HG03432 (cell line): ENCODE measurements around the gene ZNF678.
"Not testable (repeated sequence)": the region's sequence is repeated elsewhere in the genome, so short reads cannot be mapped to it uniquely, and the experiment has no call there.

Source experiments
- ATAC-seq: cut with Tn5 transposase; IDR thresholded peaks from one replicate; pipeline ENCODE4 v1.9.1; 2021; ENCODE audit warnings: mild to moderate bottlenecking, moderate library complexity; ENCODE audit not compliant: unreplicated experiment

ZNF678 gene

GRCh38 chr1:227549892-227550291 lies 13.5 kb upstream of the ZNF678 start:
- no peak for ATAC-seq

GRCh38 chr1:227551881-227552280 lies 11.5 kb upstream of the ZNF678 start:
- not testable (repeated sequence) for ATAC-seq

- ATAC-seq = no peak
Measured at GRCh38 chr1:227556288-227556687, 7.1 kb upstream of the ZNF678 start.

GRCh38 chr1:227557962-227558725 lies 5.2 kb upstream of the ZNF678 start:
- ATAC-seq = no peak

GRCh38 chr1:227558732-227559262 lies 4.6 kb upstream of the ZNF678 start:
- no peak for ATAC-seq

GRCh38 chr1:227559499-227559898 lies 3.9 kb upstream of the ZNF678 start:
- ATAC-seq = no peak

GRCh38 chr1:227559926-227560325 lies 3.4 kb upstream of the ZNF678 start:
- ATAC-seq = no peak

- no peak for ATAC-seq
Measured at GRCh38 chr1:227560393-227561173, 2.8 kb upstream of the ZNF678 start.

GRCh38 chr1:227561241-227561907 lies 2.0 kb upstream of the ZNF678 start:
- no peak for ATAC-seq

- ATAC-seq = no peak
Measured at GRCh38 chr1:227562037-227562436, 1.3 kb upstream of the ZNF678 start.

- no peak for ATAC-seq
Measured at GRCh38 chr1:227562933-227563323, 428 bp upstream of the ZNF678 start.

GRCh38 chr1:227567256-227567655 lies 3.9 kb downstream of the ZNF678 start:
- ATAC-seq = no peak

GRCh38 chr1:227568593-227568992 lies 5.2 kb downstream of the ZNF678 start:
- ATAC-seq = no peak

- ATAC-seq = no peak
Measured at GRCh38 chr1:227572752-227573151, 9.4 kb downstream of the ZNF678 start.

- no peak for ATAC-seq
Measured at GRCh38 chr1:227574926-227575325, 11.6 kb downstream of the ZNF678 start.

GRCh38 chr1:227576189-227576588 lies 12.8 kb downstream of the ZNF678 start:
- ATAC-seq = no peak

GRCh38 chr1:227577500-227577899 lies 14.1 kb downstream of the ZNF678 start:
- ATAC-seq = no peak

- ATAC-seq = no peak
Measured at GRCh38 chr1:227583354-227583753, 20.0 kb downstream of the ZNF678 start.

- no peak for ATAC-seq
Measured at GRCh38 chr1:227586733-227587132, 23.4 kb downstream of the ZNF678 start.

GRCh38 chr1:227587968-227588367 lies 24.6 kb downstream of the ZNF678 start:
- ATAC-seq = no peak

- ATAC-seq = not testable (repeated sequence)
Measured at GRCh38 chr1:227588769-227589168, 25.4 kb downstream of the ZNF678 start.
